Measurements from ENCODE around the gene KCNJ10.
A peak's percentile ranks its signal among the peaks of the same experiment; 100 is the strongest.

Gene KCNJ10

GRCh38 chr1:159983681-159984080, 86.3 kb downstream of the KCNJ10 start:
- no peak for DNase-seq
- TF ChIP-seq POLR2A (IDR thresholded peaks at IDR 0.05; ENCODE audit: low read length) (no peak), GATA1 (IDR thresholded peaks at IDR 0.05; ENCODE audit: low read depth, low read length) (no peak)

DNA sequence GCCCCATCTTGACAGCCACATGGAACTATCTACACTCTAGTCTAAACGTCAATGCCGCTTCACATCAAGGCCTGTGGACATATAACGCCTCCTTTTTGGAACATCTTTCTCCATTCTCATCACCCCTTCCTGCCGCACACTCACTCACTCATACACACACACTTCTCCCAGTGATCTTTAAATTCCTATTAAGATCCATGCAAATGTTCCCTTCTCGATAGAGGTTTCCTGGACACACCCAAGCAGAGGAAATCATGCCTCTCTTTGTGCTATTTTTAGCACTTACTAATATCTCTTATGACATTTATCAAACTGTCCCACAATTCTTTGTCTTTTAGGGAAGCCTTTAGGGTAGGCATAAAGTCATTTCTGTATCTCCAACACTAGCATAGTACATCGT, 87.7 kb downstream of the KCNJ10 start:
- no peak for DNase-seq
- TF ChIP-seq GATA1 (IDR thresholded peaks at IDR 0.05; ENCODE audit: low read depth, low read length) (no peak), POLR2A (IDR thresholded peaks at IDR 0.05; ENCODE audit: low read length) (no peak)

GRCh38 chr1:159981351-159982055, 88.5 kb downstream of the KCNJ10 start:
- TF ChIP-seq GATA1 (IDR thresholded peaks at IDR 0.05; ENCODE audit: low read depth, low read length) (no peak), POLR2A (IDR thresholded peaks at IDR 0.05; ENCODE audit: low read length) (no peak)
- DNase-seq: no peak

DNA sequence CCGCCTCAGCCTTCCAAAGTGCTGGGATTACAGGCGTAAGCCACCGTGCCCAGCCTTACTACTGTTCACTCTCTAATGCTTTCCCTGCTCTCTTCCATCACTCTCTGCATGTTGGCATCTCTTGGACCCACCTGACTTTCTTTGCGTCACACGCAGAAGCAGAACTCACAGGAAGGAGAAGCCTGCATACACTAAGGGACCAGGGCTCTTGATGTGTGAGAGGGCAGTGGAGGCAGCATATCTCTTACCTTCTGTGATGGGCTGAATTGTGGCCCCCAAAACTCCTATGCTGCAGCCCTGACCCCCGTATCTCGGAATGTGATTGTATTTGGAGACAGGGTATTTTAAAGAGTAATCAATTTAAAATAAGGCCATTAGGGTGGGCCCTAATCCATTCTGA, 89.2 kb downstream of the KCNJ10 start:
- DNase-seq: no peak
- no peak for TF ChIP-seq GATA1 (IDR thresholded peaks at IDR 0.05; ENCODE audit: low read depth, low read length)
- TF ChIP-seq POLR2A (IDR thresholded peaks at IDR 0.05; ENCODE audit: low read length): no peak

DNA sequence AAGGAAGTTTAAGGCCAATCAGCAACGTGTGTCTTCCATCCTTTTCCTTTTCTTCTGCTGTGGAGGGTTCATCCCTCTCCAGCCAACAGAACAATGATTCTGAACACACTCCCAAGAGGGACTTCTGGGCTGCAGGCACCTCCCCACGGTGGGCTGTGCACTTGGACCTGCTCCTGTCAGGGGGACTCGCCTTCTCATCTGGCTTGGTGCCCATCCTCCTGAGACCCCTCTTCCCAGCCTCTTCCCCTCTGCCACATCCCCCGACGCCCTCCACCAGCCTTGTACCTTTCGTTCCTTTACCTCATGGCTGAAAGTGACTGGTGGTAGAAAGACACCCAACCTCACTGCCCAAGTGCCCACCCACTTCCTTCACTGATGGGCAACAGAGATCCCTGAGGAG, 89.9 kb downstream of the KCNJ10 start:
- TF ChIP-seq GATA1 (IDR thresholded peaks at IDR 0.05; ENCODE audit: low read depth, low read length) (no peak), POLR2A (IDR thresholded peaks at IDR 0.05; ENCODE audit: low read length) (no peak)
- DNase-seq: no peak

GRCh38 chr1:159979257-159979656, 90.7 kb downstream of the KCNJ10 start:
- TF ChIP-seq GATA1 (IDR thresholded peaks at IDR 0.05; ENCODE audit: low read depth, low read length) (no peak), POLR2A (IDR thresholded peaks at IDR 0.05; ENCODE audit: low read length) (no peak)
- no peak for DNase-seq

DNA sequence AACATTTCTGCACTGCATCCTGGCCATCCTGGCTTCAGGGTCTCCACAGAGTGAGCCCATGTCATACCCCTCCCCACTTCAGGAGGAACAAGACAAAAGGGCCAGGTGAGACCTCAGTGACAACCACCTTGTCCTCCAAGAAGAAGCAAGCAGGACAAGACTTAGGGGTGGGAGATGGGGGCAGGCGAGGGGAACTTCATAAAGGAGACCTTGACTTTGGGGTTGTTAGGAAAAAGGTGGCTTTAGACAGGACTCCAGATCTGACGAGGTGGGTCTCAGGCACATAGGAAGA, 91.9 kb downstream of the KCNJ10 start:
- DNase-seq: no peak
- TF ChIP-seq POLR2A (IDR thresholded peaks at IDR 0.05; ENCODE audit: low read length) (no peak), GATA1 (IDR thresholded peaks at IDR 0.05; ENCODE audit: low read depth, low read length) (no peak)

DNA sequence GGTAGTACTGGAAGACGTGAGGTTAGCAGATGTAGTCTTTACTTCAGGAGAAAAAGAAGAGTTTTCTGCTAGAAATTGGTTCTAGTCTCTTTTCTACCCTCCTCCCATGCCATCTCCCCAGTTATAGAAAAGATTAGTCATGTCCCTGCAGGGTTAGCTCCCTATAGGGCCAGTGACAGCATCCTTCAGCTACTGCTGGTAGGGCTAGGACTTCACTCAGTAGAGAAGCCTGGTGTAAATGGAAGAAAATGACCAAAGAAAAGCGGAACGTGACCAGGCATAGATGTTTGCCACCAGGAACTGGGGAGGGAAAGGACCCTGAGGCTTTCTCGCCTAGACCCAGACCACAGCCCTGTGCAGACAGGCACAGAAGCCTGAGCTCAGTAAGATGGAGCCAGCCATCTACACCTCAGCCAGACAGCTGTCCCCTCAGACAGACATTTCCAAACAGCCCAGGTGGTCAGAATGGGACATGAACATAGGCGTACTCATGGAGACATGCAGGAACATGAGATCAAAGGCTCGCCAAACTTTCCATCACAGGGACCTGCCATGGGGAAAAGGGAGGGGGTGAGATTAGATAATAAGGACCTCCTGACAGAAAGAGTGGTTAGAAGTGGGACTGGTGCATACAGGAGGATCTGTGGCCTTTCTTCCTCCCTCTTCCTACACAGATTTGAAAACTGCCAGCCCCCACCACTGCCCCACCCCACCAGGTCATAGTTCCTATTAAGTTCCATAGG, 92.4 kb downstream of the KCNJ10 start:
- DNase-seq: no peak
- TF ChIP-seq GATA1 (IDR thresholded peaks at IDR 0.05; ENCODE audit: low read depth, low read length): no peak
- TF ChIP-seq POLR2A (IDR thresholded peaks at IDR 0.05; ENCODE audit: low read length): no peak

DNA sequence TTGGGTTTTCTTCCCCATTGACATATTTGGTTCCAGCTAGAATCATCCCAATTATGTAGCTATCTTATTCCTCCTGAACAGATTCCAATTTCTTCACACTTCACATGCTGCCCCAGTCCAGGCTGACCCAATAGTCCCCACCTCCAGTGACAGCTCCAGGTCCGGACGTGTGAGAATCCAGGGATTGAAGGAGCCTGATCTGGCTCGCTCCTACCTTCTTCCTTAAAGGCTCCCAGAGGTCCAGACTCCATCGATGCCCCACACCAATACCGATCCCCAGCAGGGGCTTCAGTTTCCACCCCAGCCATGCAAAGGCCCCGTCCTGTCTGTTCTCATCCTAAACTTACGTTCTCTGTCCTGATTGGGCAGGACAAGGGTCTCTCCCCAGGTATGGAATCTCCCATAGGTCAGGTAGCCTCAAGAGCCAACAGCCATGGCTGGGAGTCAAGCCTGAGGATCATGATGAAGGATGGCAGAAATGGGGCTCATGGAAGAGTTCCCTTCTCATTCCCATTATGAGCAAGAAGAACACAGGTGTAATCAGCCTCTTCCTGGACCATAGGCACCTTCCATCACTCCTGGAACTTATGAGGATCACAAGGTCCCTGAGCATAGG, 95.5 kb downstream of the KCNJ10 start:
- TF ChIP-seq POLR2A (IDR thresholded peaks at IDR 0.05; ENCODE audit: low read length) (no peak), GATA1 (IDR thresholded peaks at IDR 0.05; ENCODE audit: low read depth, low read length) (no peak)
- no peak for DNase-seq

DNA sequence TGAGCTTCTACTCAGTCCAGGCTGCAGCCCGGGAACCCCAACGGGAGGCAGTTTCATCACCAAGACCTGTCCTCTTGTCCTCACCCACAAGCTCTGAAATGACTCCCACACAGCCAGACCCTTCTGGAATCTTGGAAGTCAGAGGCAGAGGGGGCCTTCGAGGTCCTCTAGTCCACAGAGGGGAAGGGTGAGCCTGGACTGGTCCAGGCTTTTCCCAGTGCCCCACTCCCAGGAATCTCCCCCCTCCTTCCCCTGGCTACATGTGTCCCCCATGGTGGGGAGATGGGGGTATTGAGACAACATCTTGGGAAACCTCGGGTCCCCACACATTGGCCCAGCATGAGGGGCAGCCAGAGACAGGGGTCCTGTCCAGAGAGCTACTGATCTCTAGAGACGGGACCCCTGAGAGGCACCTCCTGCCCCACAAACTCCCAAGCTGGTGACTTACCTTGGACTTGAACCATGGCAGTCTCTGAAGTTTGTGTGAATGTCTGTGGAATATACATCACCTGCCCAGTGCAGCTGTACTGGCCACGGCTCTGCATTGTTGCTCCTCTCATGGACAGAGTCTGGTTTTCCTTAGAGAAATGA, 96.5 kb downstream of the KCNJ10 start:
- no peak for DNase-seq
- TF ChIP-seq GATA1 (IDR thresholded peaks at IDR 0.05; ENCODE audit: low read depth, low read length): no peak
- no peak for TF ChIP-seq POLR2A (IDR thresholded peaks at IDR 0.05; ENCODE audit: low read length)

- TF ChIP-seq GATA1 (IDR thresholded peaks at IDR 0.05; ENCODE audit: low read depth, low read length): no peak
- TF ChIP-seq POLR2A (IDR thresholded peaks at IDR 0.05; ENCODE audit: low read length): no peak
- no peak for DNase-seq
These were observed 97.3 kb downstream of the KCNJ10 start for GRCh38 chr1:159972443-159973205.

DNA sequence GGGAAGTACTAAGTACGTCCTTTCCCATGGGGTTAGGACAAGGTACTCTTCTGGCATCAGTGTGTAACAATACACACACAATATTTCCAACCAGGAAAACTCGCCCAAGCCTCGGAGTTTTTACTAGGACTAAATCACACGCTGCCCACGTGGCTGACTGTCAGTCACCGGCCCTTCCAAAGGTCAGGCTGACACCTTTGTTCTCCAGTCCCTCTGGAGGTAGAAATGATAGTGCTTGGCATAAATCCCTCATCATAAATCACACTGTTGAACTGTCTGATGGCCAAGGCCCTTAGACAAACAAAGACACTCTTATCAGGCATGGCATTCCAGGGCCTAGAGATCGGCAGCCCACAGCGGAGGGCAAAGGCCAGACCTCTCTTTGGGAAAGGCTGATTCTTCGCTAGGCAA, 99.0 kb downstream of the KCNJ10 start:
- TF ChIP-seq POLR2A (IDR thresholded peaks at IDR 0.05; ENCODE audit: low read length) (no peak), GATA1 (IDR thresholded peaks at IDR 0.05; ENCODE audit: low read depth, low read length) (no peak)

GRCh38 chr1:159968901-159969300, 101.1 kb downstream of the KCNJ10 start:
- DNase-seq: no peak
- no peak for TF ChIP-seq GATA1 (IDR thresholded peaks at IDR 0.05; ENCODE audit: low read depth, low read length)
- no peak for TF ChIP-seq POLR2A (IDR thresholded peaks at IDR 0.05; ENCODE audit: low read length)

More for the DNA sequence above, 99.0 kb downstream of the KCNJ10 start:
- DNase-seq: no peak

GRCh38 chr1:159965263-159965662, 104.7 kb downstream of the KCNJ10 start:
- TF ChIP-seq GATA1 (IDR thresholded peaks at IDR 0.05; ENCODE audit: low read depth, low read length): no peak
- no peak for TF ChIP-seq POLR2A (IDR thresholded peaks at IDR 0.05; ENCODE audit: low read length)
- peak; percentile 13 to 21 for DNase-seq
